NCI-H187 treated with DMSO at 0.1 percent for 48 hours (cell line): Measurements from ENCODE around the gene ATP8B3.

Experiments
- DNase-seq: peaks from one replicate; lab custom pipeline; 2025; lab: John Stamatoyannopoulos, UW

Gene ATP8B3

DNA sequence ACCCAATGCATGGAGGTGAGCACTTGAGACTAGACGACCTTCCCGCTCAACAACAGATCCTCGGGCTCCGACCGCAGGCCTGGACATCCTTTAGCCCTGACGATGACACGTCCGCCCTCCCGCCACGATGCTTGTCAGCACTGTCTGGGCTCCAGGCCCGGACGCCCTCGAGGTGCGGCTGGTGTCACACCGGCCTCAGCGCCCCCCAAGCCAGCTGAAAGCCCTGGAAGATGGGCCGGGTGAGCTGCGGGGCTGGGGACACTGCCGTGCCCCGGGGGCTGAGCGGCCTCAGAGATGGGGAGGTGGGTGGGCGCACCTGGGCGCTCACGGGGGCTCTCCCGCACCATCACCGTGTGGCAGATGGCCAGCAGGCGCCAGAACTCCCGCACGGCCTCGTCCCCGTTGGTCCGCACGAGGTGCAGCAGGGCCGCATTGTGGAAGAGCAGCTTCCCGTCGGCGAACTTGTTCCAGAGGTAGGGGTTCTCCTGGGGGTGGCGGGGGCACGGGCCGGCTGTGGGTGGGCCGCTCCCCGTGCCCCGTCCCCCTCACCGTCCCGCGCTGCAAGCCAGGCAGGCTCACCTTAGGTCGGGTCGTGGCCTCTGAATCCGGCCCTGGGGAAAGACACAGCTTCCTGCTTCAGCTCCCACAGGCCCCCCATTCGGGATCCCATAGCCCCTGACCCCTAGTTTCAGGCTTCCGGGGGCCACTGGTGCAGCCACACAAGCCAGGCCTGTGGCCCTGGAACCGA lies 15.5 kb downstream of the ATP8B3 start:
- no peak for DNase-seq

DNA sequence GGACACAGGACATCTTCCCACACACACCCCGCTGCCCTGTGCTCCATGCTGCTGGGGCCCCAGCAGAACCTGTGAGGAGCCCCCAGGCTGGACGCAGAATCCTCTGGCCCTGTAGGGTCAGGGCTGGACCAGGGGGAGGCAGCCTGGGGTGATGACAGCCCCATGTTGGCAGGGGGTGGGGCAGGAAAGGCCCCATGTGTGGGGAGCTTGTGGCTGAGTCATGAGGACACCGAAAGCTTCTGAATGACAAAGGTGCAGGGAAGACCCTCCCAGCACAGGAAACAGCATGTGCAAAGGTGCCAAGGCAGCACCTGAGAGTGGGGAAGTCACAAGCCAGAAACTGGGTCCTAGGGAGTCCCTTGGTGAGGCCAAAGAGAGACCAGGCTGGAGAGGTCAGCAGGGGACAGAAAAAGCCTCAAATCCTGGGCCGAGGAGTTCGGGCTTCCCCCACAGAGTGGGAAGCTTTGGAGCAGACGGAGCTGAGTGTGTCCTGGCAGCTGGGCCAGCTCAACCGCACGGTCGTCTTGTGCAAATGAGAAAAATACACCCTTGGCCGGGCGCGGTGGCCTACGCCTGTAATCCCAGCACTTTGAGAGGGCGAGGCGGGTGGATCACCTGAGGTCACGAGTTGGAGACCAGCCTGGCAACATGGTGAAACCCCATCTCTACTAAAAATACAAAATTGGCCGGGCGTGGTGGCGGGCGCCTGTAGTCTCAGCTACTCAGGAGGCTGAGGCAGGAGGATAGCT lies 17.5 kb downstream of the ATP8B3 start:
- DNase-seq: no peak

DNA sequence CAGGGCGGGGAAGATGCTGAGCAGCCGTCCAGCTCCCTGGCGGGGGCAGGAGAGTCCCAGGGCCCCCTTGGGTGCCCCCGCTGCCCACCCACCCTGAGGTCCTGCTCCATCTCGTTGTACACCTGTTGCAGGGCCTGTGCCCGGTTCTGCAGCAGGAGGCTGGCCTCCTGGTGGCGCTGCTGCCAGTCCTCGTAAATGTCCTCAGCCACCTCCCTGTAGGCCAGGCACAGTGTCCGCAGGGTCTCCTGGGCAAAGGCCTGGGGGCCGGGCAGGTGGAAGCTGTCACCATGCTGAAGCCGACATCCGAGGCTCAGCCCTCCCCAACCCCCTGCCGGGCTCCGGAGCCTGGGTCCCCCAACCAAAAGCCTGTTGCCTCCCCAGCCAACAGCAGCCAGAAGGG lies 20.2 kb downstream of the ATP8B3 start:
- DNase-seq: no peak

DNA sequence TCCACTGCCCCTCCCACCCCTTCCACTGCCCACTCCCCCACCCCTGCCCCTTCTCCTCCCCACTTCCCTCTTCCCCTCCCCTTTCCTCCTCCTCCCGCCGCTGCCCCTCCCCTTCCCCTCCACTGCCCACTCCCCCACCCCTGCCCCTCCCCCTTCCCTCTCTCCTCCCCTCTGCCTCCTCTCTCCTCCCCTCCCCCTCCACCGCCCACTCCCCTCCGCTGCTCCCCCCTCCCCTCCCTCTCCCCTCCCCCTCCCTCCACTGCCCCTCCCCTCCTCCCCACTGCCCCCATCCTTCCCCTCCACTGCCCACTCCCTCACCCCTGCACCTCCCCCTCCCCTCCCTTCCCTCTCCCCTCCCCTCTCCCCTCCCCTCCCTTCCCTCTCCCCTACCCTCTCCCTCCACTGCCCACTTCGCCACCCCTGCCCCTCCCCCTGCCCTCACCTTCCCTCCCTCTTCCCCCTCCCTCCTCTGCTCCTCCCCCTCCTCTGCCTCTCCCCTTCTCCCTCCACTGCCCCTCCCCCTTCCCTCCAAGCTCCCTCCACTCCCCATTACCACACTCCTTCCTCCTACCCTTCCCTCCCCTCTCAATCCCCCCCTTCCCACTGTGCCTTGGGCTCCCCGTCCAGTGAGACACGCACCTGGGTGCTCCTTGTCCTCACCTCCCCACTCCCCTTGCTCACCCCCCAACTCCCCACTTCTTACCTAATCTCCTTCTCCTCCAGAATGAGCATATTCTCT lies 21.9 kb downstream of the ATP8B3 start:
- no peak for DNase-seq

DNA sequence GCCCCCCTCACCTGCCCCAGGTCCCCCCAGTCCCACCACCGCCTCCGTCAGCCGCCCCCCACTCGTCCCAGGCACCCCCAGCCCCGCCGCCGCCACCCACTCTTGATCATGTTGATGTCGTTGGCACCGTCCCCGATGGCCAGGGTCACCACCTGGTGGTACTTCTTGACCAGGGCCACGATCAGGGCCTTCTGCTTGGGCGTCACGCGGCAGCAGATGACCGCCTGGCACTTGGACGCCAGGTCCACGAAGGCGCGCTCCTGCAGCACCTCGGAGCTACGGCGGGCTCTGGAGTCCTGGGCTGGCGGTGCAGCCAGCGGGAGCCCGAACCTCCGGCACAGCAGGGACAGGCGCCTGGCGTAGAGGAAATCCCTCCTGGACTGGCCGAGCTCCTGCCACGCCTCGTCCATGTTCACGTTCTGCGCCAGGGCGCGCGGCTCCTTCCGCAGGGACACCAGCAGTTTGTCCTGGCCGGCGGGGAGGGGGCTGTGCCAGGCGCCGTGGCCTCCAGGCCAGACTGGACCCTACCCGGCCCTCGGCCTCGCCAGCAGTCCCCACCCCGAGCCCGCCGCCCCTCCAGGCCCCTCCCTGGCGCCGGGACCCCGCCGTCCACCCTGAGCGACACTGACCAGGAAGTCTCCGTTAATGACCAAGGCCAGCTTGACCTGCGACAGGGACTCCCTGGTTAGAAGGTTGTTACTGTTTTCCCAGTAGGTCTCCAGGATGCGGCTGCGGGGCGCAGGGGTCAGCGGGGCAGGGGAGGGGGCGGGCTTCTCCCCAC lies 22.6 kb downstream of the ATP8B3 start:
- DNase-seq: no peak

DNA sequence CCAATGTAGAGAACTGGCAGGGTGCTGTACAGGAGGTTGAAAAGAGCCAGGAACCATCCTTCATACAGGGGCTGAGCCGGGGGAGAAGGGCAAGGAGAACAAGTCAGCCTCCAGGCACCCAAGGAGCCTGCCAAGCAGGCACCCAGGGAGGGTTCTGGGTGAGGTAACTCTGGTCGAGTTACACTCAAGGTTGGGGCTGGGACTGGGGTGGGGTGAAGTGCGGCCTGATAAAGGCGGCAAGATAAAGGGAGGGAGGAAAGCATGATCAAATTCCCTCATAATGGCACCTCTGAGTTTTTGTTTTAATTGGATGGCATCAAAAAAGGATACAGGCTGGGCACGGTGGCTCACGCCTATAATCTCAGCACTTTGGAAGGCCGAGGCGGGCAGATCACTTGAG lies 25.0 kb downstream of the ATP8B3 start:
- DNase-seq: no peak

DNA sequence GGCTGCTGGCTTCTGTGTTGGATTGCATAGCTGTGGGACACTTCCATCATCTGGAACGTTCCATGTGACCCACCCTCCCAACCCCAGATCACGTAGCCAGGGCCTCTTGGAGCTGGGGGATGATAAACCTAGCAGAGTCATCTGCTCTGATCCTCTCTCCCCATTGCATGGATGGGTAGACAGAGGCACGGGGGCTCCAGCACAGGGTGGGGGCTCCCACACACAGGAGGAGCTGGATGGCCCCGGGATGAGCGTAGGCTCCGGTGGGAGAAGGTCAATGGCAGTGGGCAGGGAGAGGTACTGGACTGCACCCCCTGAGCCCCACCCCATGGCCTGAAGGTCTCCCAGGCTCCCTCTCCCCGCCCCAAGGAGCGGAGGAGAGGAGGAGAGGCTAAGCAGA lies 25.4 kb downstream of the ATP8B3 start:
- no peak for DNase-seq

DNA sequence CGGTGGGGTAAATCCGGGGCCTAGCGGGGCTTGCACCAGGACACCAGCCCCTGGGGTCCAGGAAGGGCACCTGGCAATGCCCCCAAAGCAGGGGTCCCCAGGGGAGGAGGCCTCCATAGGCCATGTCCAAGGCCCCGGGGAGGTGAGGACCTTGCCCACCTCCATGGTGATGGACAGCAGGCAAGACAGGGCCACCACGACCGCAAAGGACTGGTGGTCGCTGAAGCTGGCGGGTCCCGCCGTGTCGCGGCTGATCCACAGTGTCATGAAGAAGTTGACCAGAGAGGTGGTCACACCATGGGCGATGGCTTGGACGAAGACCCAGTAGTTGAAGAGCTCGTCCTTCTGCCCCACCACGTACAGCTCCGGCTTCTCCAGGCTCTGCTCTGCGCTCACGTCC lies 26.8 kb downstream of the ATP8B3 start:
- DNase-seq: no peak

DNA sequence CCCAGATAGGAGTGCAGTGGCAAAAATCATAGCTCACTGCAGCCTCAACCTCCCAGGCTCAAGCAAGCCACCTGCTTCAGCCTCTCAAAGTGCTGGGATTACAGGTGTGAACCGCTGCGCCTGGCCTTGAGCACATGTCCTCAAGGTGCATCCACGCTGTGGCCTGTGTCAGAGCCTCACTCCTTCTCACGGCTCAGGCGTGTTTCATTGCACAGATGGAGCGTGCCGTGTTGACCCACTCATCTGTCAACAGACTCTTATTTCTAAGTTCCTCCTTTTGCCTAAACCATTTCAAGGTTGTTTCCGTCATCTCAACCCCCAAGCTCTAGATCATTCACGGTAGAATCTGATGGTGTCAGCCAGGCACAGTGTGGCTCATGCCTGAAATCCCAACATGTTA lies 28.2 kb downstream of the ATP8B3 start:
- DNase-seq: no peak

DNA sequence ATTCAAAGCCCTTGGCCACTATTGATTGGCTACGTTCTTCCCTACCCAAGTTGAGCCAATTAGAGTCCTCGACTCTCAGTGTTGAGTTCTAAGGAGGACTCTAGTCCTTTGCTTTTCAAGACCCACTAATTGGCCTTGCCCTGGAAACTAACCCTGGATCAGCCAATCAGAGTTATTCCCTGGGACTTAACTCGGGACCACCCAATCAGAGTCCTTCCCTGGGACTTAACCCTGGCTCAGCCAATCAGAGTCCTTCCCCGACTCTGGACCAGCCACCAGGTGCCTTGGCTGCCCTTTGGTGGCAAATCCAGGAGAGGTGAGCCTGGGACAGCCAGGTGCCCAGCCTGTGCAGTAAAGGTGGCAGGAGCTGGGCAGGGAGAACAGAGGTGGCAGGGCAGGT lies 28.7 kb downstream of the ATP8B3 start:
- DNase-seq: no peak

DNA sequence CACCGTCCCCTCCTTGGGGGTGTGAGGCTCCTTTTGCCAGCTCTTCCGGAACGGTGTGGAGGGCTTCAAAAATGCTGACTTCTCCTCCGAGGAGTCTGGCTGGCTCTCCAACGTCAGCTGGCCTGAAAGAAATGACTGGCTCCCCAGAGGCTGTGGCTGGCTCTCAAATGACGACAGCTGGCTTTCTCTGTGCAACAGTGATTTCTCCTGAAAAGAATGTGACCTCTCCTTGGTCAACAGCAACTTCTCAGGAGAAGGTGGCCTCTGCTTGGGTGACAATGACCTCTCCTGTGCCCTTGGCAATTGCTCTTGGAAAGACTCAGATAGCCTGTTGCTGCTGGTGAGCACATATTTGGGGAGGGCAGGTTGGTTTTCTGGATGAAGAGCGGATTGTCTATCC lies 29.6 kb downstream of the ATP8B3 start:
- DNase-seq: no peak

DNA sequence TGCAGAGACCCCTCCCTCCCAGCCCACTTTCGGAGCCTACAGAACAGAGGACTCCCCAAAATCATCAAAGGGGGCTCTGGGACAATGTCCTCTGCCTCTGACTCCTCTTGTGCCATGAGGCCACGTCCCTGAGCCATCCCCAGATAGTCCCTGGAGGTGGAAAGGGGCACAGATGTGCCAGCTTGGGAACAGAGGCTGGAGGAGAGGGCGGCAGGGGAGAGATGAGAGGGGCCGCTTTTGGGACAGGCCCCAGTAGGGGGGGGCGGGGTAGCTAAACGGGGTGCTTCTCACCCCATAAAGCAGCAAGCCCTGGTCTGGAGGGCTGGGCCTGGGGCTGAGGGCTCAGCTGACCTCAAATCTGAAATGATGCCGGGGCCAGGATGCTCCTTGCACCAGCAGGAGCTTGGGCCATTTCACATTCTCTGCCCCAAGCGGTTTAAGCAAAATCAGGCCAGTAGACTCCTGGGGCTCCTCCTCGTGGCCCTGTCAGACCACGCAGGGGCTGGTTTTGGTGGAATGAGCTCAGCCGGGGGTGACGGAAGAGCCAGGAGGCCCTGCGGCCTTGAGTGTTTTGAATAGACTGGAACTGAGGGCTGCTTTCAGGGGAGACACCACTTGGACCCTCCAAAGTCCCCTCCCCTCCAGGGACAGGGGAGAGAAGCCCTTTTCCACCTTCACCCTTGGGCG lies 31.7 kb downstream of the ATP8B3 start:
- no peak for DNase-seq

DNA sequence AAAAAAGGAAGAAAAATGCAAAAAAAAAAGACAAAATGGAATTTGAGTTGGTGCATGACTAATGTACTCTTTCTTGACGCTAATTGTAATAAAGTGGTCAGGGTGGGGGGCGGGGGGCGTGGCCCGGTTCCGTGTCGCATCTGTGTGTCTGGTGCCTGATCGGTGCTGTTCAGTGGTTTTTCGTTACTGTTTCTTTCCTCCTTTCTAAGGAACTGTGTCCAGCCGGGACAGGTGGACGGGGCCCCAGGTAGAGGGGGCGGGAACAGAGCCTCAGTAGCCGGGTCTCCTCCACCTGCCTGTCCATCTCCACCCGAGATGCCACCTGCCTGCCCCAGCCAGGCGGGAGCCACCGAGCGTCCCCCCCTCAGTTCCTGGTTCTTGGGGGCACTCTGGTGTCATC lies 32.5 kb downstream of the ATP8B3 start:
- DNase-seq: no peak

DNA sequence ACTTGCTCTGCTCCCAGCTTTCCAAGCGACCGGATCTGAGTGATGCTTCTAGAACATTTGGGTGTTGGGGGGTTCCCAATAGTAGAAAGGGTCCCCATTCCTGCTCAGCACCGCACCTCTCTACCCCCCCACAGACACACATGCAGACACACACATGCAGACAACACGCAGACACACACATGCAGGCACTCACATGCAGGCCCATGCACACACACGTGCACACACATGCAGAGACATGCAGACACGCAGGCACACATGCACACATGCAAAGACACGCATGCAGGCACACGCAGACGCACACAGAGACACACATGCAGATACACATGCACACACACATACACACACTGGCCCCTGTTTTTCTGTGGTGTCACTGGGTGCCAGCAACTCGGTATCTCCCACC lies 34.9 kb downstream of the ATP8B3 start:
- no peak for DNase-seq

DNA sequence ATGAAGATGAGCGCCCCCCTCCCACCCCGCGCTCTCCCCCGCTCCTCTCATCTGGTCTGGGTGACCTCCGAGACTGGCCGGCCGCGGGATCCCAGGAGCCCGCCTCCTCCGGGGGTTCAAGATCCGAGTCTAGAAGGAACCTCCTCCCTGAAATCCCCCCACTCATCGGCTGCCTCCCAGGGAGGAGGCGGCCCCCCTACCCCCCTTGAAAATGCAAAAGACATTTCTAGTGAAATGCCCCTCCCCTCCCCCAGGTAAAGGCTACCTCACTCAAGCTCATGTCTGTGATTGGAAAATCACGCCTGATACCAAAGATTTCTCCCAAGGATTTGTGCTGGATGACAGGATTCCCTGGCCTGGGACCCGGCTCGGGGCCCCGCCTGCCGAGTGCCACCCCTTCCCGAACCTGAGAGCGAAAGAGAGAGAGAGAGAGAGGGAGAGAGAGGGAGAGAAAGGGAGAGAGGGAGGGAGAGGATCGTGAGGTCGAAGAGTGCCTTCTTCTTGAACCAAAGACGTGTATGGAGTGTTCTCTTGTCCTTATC lies 35.4 kb downstream of the ATP8B3 start:
- DNase-seq: no peak

DNA sequence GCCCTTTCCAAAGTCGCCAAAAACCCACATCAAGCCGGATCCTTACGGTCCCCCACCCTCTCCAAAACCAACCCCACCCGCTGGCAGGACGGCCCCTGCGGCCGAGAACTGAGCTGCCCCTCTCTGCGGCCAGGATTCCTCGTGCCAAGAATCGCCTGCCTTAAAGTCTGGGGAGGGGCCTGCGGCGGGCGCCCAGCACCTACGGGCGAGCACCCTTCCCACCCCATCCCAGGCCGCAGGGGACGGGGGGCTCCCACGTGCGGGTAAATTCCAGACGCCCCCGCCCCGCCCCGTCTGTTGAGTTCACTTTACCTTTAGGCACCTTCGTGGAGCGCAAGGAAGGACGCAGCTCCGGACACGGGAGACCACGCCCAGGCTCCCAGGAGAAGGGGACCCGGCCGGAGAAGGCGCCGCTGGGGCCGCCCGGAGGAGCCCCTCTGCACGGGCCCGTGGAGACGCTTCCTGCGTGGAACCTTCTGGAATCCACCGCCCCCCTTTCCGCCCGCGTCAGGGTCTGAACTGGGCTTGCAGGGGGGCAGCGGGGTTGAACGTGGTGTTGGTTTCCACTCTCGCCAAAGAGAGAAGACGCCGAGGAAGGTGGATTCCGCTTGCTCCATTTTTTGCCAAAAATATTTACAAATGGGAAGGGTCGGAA lies 36.0 kb downstream of the ATP8B3 start:
- DNase-seq: no peak

DNA sequence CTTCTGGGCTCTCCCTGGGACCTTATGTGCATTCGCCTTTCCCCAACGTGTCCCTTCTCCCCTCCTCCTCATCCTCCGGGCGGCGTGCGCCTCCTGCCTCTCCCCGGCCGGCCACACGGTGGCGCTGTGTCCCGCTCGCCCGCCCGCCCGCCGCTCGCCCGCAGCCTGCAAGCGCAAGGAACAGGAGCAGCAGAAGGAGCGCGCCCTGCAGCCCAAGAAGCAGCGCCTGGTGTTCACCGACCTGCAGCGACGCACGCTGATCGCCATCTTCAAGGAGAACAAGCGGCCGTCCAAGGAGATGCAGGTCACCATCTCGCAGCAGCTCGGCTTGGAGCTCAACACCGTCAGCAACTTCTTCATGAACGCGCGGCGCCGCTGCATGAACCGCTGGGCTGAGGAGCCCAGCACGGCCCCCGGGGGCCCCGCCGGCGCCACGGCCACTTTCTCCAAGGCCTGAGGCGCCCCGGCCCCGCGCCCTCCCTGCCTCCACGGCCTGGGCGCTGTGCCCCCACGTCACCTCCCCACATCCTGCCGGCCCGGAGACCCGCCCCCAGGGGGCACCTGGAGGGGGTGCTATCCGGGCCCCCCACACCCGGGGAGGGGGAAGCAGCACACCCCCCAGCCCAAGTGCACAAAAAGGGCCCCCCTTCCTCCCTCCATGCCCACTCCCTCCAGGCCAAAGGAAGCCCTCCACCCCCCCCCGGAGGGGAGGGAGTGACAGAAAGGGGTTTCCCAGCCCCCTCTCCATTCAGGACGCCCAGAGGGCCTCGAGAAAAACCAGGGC lies 36.9 kb downstream of the ATP8B3 start:
- DNase-seq: no peak

DNA sequence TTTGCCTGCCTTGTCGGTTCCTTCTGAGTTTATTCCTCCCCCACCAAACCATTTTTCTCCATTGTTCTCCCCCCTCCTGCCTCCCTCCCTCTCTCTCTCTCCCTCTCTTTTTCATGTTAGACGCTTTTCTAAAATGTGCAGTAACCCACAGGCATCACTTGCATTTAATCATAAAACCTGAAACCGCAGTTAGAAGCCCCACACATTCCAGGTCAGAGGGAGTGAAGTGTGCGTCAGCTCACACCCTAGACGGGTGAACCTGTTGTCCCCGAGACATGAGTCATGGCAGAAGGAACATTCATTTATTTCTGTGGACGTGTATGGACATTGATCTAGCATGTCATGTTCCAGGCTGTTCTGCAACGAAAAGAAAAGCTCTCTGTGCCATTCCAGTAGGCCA lies 38.9 kb downstream of the ATP8B3 start:
- DNase-seq: no peak

DNA sequence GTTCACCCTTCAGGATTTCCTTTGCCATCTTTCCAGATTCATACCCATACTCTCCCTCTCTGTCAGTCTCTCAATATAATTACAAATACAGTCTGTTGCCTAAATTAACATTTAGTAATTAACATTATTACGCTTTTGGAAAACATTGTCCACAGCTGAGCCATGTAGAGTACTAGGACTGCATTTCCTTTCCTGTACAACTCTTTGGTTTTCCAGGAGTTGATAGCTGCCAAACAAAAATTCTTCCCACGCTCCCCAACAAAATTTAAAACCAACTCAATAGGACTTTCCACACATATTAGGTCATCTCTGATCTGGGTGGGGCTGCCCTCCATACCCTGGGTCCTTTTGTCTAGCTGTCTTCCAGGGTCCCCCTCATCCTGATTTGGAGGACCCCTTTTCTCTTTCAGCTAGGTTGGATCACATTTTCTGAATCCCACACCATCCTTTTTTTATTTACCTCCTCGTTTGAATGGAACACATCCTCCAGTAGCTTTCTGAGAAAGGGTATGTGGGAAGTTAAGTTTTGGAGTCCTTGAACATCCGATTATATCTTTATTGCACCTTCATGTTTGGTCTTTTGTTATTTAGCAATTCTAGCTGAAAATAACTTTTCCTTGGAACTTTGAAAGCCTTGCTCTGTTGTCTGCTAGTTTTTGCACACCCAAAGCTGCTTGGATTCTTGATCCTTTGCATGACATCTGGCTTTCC lies 41.1 kb downstream of the ATP8B3 start:
- no peak for DNase-seq

DNA sequence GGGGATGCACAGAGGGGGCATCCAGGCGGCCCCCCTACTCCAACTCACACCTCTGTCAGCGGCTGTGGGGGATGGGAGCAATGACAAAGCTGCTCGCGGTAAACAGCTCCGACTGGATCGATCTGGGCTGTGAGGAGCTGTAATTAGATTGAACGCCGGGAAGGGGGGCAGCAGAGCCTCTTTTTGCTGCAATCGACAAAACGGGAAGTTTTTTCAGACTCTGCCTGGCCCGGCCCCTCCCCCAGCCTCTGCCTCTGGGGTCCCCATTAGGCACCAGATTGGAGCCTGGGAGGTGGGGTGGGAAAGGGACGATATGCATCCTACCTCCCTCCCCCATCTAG lies 42.5 kb downstream of the ATP8B3 start:
- DNase-seq: no peak
